IMR-90 (cell line): Measurements from ENCODE around the gene TSSK3. TPM values are rescaled to one million over a fixed set of nuclear protein-coding genes. Genes with fewer than 3 reads are reported as not detected.

Experiments
- ATAC-seq: fragments of 200-7000 bp; cut with Tn5 transposase; 2 replicates; pipeline ENCODE4 v1.9.1; 2020; ENCODE audit warnings: low read depth, mild to moderate bottlenecking, moderate library complexity
- BruUV-seq: library from RNA; stranded (reverse); fragments of 400-500 nt; replicated peaks from 2 replicates; lab custom pipeline; 2021; lab: Mats Ljungman, UMichigan
- CTCF ChIA-PET: fragments of 300-600 bp; formaldehyde crosslinking; extraction: SDS; loops from one replicate; lab custom pipeline; 2021; ENCODE audit warnings: antibody characterized with exemption; lab: Yijun Ruan, JAX
- POLR2A ChIA-PET: fragments of 300-600 bp; sonication (Branson Sonifier 250); formaldehyde crosslinking; loops from one replicate; lab custom pipeline; 2022; ENCODE audit warnings: antibody characterized with exemption; ENCODE audit not compliant: unreplicated experiment; lab: Charles Lee
- DNase-seq: peaks from one replicate; pipeline ENCODE4 v3.0.0; 2013
- H2AFZ ChIP-seq: replicated peaks from 2 replicates; pipeline ENCODE3; 2013; ENCODE audit warnings: low read length, mild to moderate bottlenecking; ENCODE audit not compliant: poor library complexity
- H2AK5ac ChIP-seq: 2 replicates; pipeline ENCODE4 v1.6.1; 2013; ENCODE audit warnings: low read depth, low read length, inconsistent platforms
- H2AK9ac ChIP-seq: replicated peaks from 2 replicates; pipeline ENCODE3; 2013; ENCODE audit warnings: mild to moderate bottlenecking, low read depth, low read length, moderate library complexity; ENCODE audit not compliant: poor library complexity
- H2BK120ac ChIP-seq: 2 replicates; pipeline ENCODE4 v1.6.1; 2013; ENCODE audit warnings: low read depth, low read length, inconsistent platforms
- H2BK15ac ChIP-seq: 3 replicates; pipeline ENCODE4 v1.6.1; 2013; ENCODE audit warnings: low read depth, low read length, inconsistent platforms
- H2BK20ac ChIP-seq: 2 replicates; pipeline ENCODE4 v1.6.1; 2013; ENCODE audit warnings: low read depth, mild to moderate bottlenecking, inconsistent platforms, low read length, moderate library complexity
- H2BK5ac ChIP-seq: 2 replicates; pipeline ENCODE4 v1.6.1; 2013; ENCODE audit warnings: mild to moderate bottlenecking, low read depth, low read length, inconsistent platforms; ENCODE audit not compliant: poor library complexity, severe bottlenecking
- H3K14ac ChIP-seq: replicated peaks from 2 replicates; pipeline ENCODE4 v1.6.1; 2013; ENCODE audit warnings: low read depth, low read length, inconsistent platforms
- H3K18ac ChIP-seq: 2 replicates; pipeline ENCODE4 v1.6.1; 2013; ENCODE audit warnings: low read depth, low read length, control low read depth
- H3K23ac ChIP-seq: 2 replicates; pipeline ENCODE4 v1.6.1; 2013; ENCODE audit warnings: low read depth, low read length, inconsistent platforms
- H3K27ac ChIP-seq: 2 replicates; pipeline ENCODE4 v1.5.1; 2013; ENCODE audit warnings: mild to moderate bottlenecking, control low read depth, low read length; ENCODE audit not compliant: insufficient read depth
- H3K27me3 ChIP-seq: 2 replicates; pipeline ENCODE4 v1.6.1; 2013; ENCODE audit warnings: low read length; ENCODE audit not compliant: control insufficient read depth, insufficient read depth
- H3K36me3 ChIP-seq: 2 replicates; pipeline ENCODE4 v1.6.1; 2013; ENCODE audit warnings: low read length, mixed read lengths; ENCODE audit not compliant: control insufficient read depth, insufficient read depth
- H3K4ac ChIP-seq: 2 replicates; pipeline ENCODE4 v1.6.1; 2013; ENCODE audit warnings: low read depth, low read length, inconsistent platforms
- H3K4me1 ChIP-seq: 2 replicates; pipeline ENCODE4 v1.6.1; 2013; ENCODE audit warnings: low read length, mixed read lengths; ENCODE audit not compliant: control insufficient read depth, insufficient read depth
- H3K4me2 ChIP-seq: 2 replicates; pipeline ENCODE4 v1.6.1; 2013; ENCODE audit warnings: low read depth, mild to moderate bottlenecking, control low read depth, low read length, moderate library complexity
- H3K4me3 ChIP-seq: 2 replicates; pipeline ENCODE4 v1.5.1; 2013; ENCODE audit warnings: low read depth, mild to moderate bottlenecking, control low read depth, low read length, moderate library complexity; ENCODE audit not compliant: insufficient read depth
- H3K56ac ChIP-seq: 2 replicates; pipeline ENCODE4 v1.6.1; 2013; ENCODE audit warnings: low read length, inconsistent platforms; ENCODE audit not compliant: insufficient read depth; ENCODE audit errors: extremely low read depth
- H3K79me1 ChIP-seq, 2 experiments: 2 replicates each; pipeline ENCODE4 v1.6.1; 2013; ENCODE audit warnings: low read length in 2 of 2, inconsistent platforms in 1 of 2, low read depth in 1 of 2
- H3K9ac ChIP-seq: 2 replicates; pipeline ENCODE4 v1.6.1; 2013; ENCODE audit warnings: low read depth, low read length, control low read depth
- H3K9me1 ChIP-seq: 2 replicates; pipeline ENCODE4 v1.6.1; 2013; ENCODE audit warnings: low read length, inconsistent platforms; ENCODE audit not compliant: insufficient read depth
- H3K9me3 ChIP-seq: 2 replicates; pipeline ENCODE4 v1.6.1; 2013; ENCODE audit warnings: low read length; ENCODE audit not compliant: control insufficient read depth, insufficient read depth
- H4K20me1 ChIP-seq: 2 replicates; pipeline ENCODE4 v1.6.1; 2013; ENCODE audit warnings: low read length, inconsistent platforms; ENCODE audit not compliant: insufficient read depth
- H4K5ac ChIP-seq: 2 replicates; pipeline ENCODE4 v1.6.1; 2013; ENCODE audit warnings: mild to moderate bottlenecking, low read depth, low read length, control low read depth
- H4K8ac ChIP-seq, 2 experiments: 2 replicates each; pipeline ENCODE4 v1.6.1; 2013; ENCODE audit warnings: low read depth in 2 of 2, low read length in 2 of 2, control low read depth in 1 of 2, inconsistent platforms in 1 of 2
- H4K91ac ChIP-seq: 2 replicates; pipeline ENCODE4 v1.6.1; 2013; ENCODE audit warnings: low read depth, low read length, inconsistent platforms; ENCODE audit not compliant: insufficient read depth
- BHLHE40 ChIP-seq: fragments of 150-350 bp; IDR thresholded peaks from 2 replicates; pipeline ENCODE4 v1.6.1; 2016; ENCODE audit warnings: mild to moderate bottlenecking, low read depth, low read length
- CEBPB ChIP-seq: IDR thresholded peaks from 2 replicates; pipeline ENCODE4 v1.6.1; 2012; ENCODE audit warnings: low read depth, low read length, improper control_type of control experiment
- CHD1 ChIP-seq: IDR thresholded peaks from 2 replicates; pipeline ENCODE4 v1.6.1; 2012; ENCODE audit warnings: low read depth, low read length, improper control_type of control experiment
- CTCF ChIP-seq: conservative IDR thresholded peaks from 2 replicates; pipeline ENCODE4 v1.5.1; 2012; ENCODE audit warnings: mild to moderate bottlenecking, low read depth, low read length, improper control_type of control experiment
- MAFK ChIP-seq: IDR thresholded peaks from 2 replicates; pipeline ENCODE4 v1.6.1; 2012; ENCODE audit warnings: low read depth, low read length, improper control_type of control experiment
- MAZ ChIP-seq: IDR thresholded peaks from 2 replicates; pipeline ENCODE4 v1.6.1; 2012; ENCODE audit warnings: low read depth, mild to moderate bottlenecking, low read length, improper control_type of control experiment, moderate library complexity, borderline replicate concordance
- MXI1 ChIP-seq: IDR thresholded peaks from 2 replicates; pipeline ENCODE4 v1.6.1; 2012; ENCODE audit warnings: low read depth, mild to moderate bottlenecking, low read length, moderate library complexity, borderline replicate concordance
- NFE2L2 ChIP-seq: fragments of 150-350 bp; IDR thresholded peaks from 2 replicates; pipeline ENCODE4 v1.6.1; 2016; ENCODE audit warnings: low read depth, mild to moderate bottlenecking, low read length
- POLR2A ChIP-seq: IDR thresholded peaks from 2 replicates; pipeline ENCODE4 v1.6.1; 2012; ENCODE audit warnings: mild to moderate bottlenecking, low read depth, low read length
- RAD21 ChIP-seq: IDR thresholded peaks from 2 replicates; pipeline ENCODE4 v1.6.1; 2012; ENCODE audit warnings: low read length, improper control_type of control experiment
- RCOR1 ChIP-seq: IDR thresholded peaks from 2 replicates; pipeline ENCODE4 v1.6.1; 2012; ENCODE audit warnings: mild to moderate bottlenecking, low read length, improper control_type of control experiment; ENCODE audit not compliant: insufficient replicate concordance
- RFX5 ChIP-seq: IDR thresholded peaks from 2 replicates; pipeline ENCODE4 v1.8.0; 2012; ENCODE audit warnings: low read depth, mild to moderate bottlenecking, low read length, moderate library complexity
- SMC3 ChIP-seq: fragments of 150-350 bp; IDR thresholded peaks from 2 replicates; pipeline ENCODE4 v1.6.1; 2016; ENCODE audit warnings: low read depth, mild to moderate bottlenecking, antibody characterized with exemption, low read length, moderate library complexity
- WGBS, 2 experiments: methylation state at CpG; one replicate each; pipeline versions ENCODE4 v1.1.5 to v1.1.7; 2013; ENCODE audit warnings: missing lambda C conversion rate in 2 of 2; ENCODE audit not compliant: insufficient read length in 1 of 2; ENCODE audit errors: extremely low coverage in 2 of 2; 5-methylcytosine and 5-hydroxymethylcytosine counted together
- dilution Hi-C: fragments of 300-500 bp; cut with HindIII; formaldehyde crosslinking; loops from one replicate; pipeline ENCODE4 v1.14.3; 2018; ENCODE audit warnings: low sequenced_read_pairs; ENCODE audit not compliant: unreplicated experiment
- in situ Hi-C: fragments of 300-500 bp; cut with MboI; formaldehyde crosslinking; loops from 3 replicates; pipeline ENCODE4 v1.14.3; 2019; ENCODE audit warnings: low sequenced_read_pairs, inconsistent platforms, mixed read lengths
- intact Hi-C: fragments of 100-400 bp; cut with micrococcal nuclease; formaldehyde crosslinking; loops from 2 replicates; pipeline ENCODE4 v1.10.0; 2022
- polyA plus RNA-seq, 3 experiments: library from polyadenylated mRNA; depleted of rRNA; stranded (reverse); fragments of >200 nt; gene quantifications; 2 replicates each; pipeline ENCODE4 v1.2.3, GENCODE V29; 2012; ENCODE audit warnings: low replicate concordance in 1 of 3
- total RNA-seq: library from RNA; depleted of rRNA; stranded (reverse); fragments of >200 nt; gene quantifications from 2 replicates; pipeline ENCODE4 v1.2.3, GENCODE V29; 2012
- TF ChIP-seq, protein P1 (sequence below): fragments of 150-350 bp; IDR thresholded peaks from 2 replicates; pipeline ENCODE4 v1.6.1; 2016; ENCODE audit warnings: low read depth, mild to moderate bottlenecking, low read length, moderate library complexity, borderline replicate concordance

TSSK3 gene
- total and polyA plus RNA-seq, 2 of the 4 experiments (the other 2 are of a cell fraction), result 0.96 TPM; not detected in 1

- Histone ChIP-seq H2BK20ac (no peak within 1 kb of the TSS), H4K20me1 (peaks cover 34% of the 10 kb centered on the region), H3K14ac (peak within 1 kb of the TSS; percentile 85; the same call in 1 of the 2 replicates), H3K4me1 (peaks cover 6% of the 10 kb centered on the region), H2BK15ac (no peak within 1 kb of the TSS), H3K79me1 (peaks cover 19 to 39% of the 10 kb centered on the region in 2 experiments; a peak in 3 of 4 replicates), H3K9me3 (no peaks in the 10 kb centered on the region), H2BK5ac (peak within 1 kb of the TSS; percentile 71), H2AK9ac (peak within 1 kb of the TSS; percentile 97), H2BK120ac (no peak within 1 kb of the TSS; the same call in 1 of the 2 replicates), H4K8ac (peak within 1 kb of the TSS in 1 of 2 experiments; percentile 58; a peak in 1 of 4 replicates), H3K4me3 (peak within 1 kb of the TSS; percentile 85), H3K27ac (peak within 1 kb of the TSS; percentile 85), H3K4me2 (peak within 1 kb of the TSS; percentile 95), H2AFZ (peak within 1 kb of the TSS; percentile 89), H3K23ac (peak within 1 kb of the TSS; percentile 59), H4K91ac (peak within 1 kb of the TSS; percentile 26; the same call in 1 of the 2 replicates), H3K56ac (no peak within 1 kb of the TSS), H3K9ac (peak within 1 kb of the TSS; percentile 81), H3K4ac (peak within 1 kb of the TSS; percentile 77), H3K18ac (no peak within 1 kb of the TSS), H3K36me3 (peaks cover 33% of the 10 kb centered on the region), H3K27me3 (no peaks in the 10 kb centered on the region), H3K9me1 (0 out of 2 replicates have a peak, but pooled peaks cover 3% of the 10 kb centered on the region), H4K5ac (no peak within 1 kb of the TSS), H2AK5ac (peak within 1 kb of the TSS; percentile 66; the same call in 1 of the 2 replicates)
- peak; percentile 55 for DNase-seq
- 2% methylated on average over 41 of the region's 95 CpGs; no CpG with 5 or more reads in 1 of the 2 experiments for WGBS, 2 experiments
- ChIA-PET POLR2A (interaction anchor here (0.5 to 1.0 kb wide), 4 partner anchors 9 to 447 kb away, joined by 3 to 5 read pairs (median 3); no protein-coding TSS in a partner anchor), CTCF (interaction anchor here (0.7 kb wide), 1 partner anchor 71 kb away, joined by 3 read pairs; no protein-coding TSS in a partner anchor)
- dilution Hi-C loops (no loop called here), in situ Hi-C loops (no loop called here), intact Hi-C loops (loop anchor here (1.0 to 5.0 kb wide), 2 partner anchors 15 to 56 kb away; partner anchors contain the start of gene BSDC1)
- ATAC-seq, result peak; percentile 76
- BruUV-seq, result no TSS peak
- TF ChIP-seq CTCF (no peak), RFX5 (no peak), RCOR1 (no peak), NFE2L2 (no peak), MAFK (no peak), POLR2A (peak; percentile 99), MAZ (peak; percentile 50; the same call in 1 of the 2 replicates), CHD1 (no peak), MXI1 (no peak), RAD21 (no peak; the same call in 1 of the 2 replicates), SMC3 (no peak), BHLHE40 (no peak), CEBPB (no peak)
- TF ChIP-seq, protein P1, sequence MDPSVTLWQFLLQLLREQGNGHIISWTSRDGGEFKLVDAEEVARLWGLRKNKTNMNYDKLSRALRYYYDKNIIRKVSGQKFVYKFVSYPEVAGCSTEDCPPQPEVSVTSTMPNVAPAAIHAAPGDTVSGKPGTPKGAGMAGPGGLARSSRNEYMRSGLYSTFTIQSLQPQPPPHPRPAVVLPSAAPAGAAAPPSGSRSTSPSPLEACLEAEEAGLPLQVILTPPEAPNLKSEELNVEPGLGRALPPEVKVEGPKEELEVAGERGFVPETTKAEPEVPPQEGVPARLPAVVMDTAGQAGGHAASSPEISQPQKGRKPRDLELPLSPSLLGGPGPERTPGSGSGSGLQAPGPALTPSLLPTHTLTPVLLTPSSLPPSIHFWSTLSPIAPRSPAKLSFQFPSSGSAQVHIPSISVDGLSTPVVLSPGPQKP, result no peak
Observed at GRCh38 chr1:32335790-32336590, 26.3 kb upstream of the TSSK3 start, which contains the start of gene MARCKSL1. TSS of gene MARCKSL1 (minus strand) at chr1:32336233. CDS start at chr1:32336033, 200 bp downstream.
